A549 (cell line): ENCODE measurements around the gene CARF. TPM values are rescaled to one million over a fixed set of nuclear protein-coding genes. Genes with fewer than 3 reads are reported as not detected.

Source experiments
- ATAC-seq, 2 experiments: fragments of 200-7000 bp in 1 of 2; fragments of >200 bp in 1 of 2; cut with Nextera tagmentation in 1 of 2; cut with Tn5 transposase in 1 of 2; 3 replicates each; pipeline versions ENCODE4 v1.8.0 to v1.9.1; 2018 to 2020; ENCODE audit warnings: mild to moderate bottlenecking in 1 of 2, moderate library complexity in 1 of 2
- CTCF ChIA-PET: fragments of 300-600 bp; sonication (Branson Sonifier 250); formaldehyde crosslinking; extraction: SDS; loops from one replicate; lab custom pipeline; 2021; ENCODE audit warnings: antibody characterized with exemption, inconsistent platforms; lab: Yijun Ruan, JAX
- POLR2A ChIA-PET: fragments of 350-600 bp; formaldehyde crosslinking; extraction: SDS; loops from one replicate; lab custom pipeline; 2021; ENCODE audit warnings: antibody characterized with exemption, inconsistent platforms; lab: Yijun Ruan, JAX
- DNase-seq, 2 experiments: peaks; one replicate each; pipeline versions ENCODE4 v3.0.0 to v3.0.0-alpha.2; 2011 to 2016; ENCODE audit warnings: low read depth in 1 of 2, low spot score in 1 of 2
- FAIRE-seq: peaks from 2 replicates; lab custom pipeline; 2011; peaks lifted over from hg19 to GRCh38; lab: Jason Lieb, UNC
- H3K27ac ChIP-seq, 2 experiments: fragments of >200 bp; sonication (Bioruptor Twin); formaldehyde crosslinking; 3 replicates each; pipeline ENCODE4 v1.5.1; 2016 to 2017
- H3K4me1 ChIP-seq: fragments of >200 bp; sonication (Bioruptor Twin); formaldehyde crosslinking; 3 replicates; pipeline ENCODE4 v1.6.1; 2016
- H3K4me2 ChIP-seq: fragments of >200 bp; sonication (Bioruptor Twin); formaldehyde crosslinking; 3 replicates; pipeline ENCODE4 v1.6.1; 2016
- H3K4me3 ChIP-seq: fragments of >200 bp; sonication (Bioruptor Twin); formaldehyde crosslinking; 3 replicates; pipeline ENCODE4 v1.5.1; 2016
- H3K9me3 ChIP-seq: fragments of >200 bp; sonication (Bioruptor Twin); formaldehyde crosslinking; 3 replicates; pipeline ENCODE4 v1.6.1; 2016
- CBX2 ChIP-seq: fragments of 200-600 bp; sonication (generic); IDR thresholded peaks from 2 replicates; pipeline ENCODE4 v1.6.1; 2016; ENCODE audit warnings: low read depth, mild to moderate bottlenecking, borderline replicate concordance
- EHF ChIP-seq: fragments of 250-450 bp; sonication (Bioruptor Pico); IDR thresholded peaks from 2 replicates; pipeline ENCODE4 v1.5.0; 2020; ENCODE audit warnings: mild to moderate bottlenecking
- ESRRA ChIP-seq: fragments of 150-350 bp; IDR thresholded peaks from 2 replicates; pipeline ENCODE4 v1.6.1; 2014; ENCODE audit warnings: mild to moderate bottlenecking, low read length, borderline replicate concordance
- FOSB ChIP-seq: fragments of 250-450 bp; sonication (Bioruptor Pico); IDR thresholded peaks from 2 replicates; pipeline ENCODE4 v1.5.0; 2020; ENCODE audit warnings: mild to moderate bottlenecking, moderate library complexity
- GATA3 ChIP-seq: IDR thresholded peaks from 2 replicates; pipeline ENCODE4 v1.6.1; 2012; ENCODE audit warnings: borderline replicate concordance
- HDAC2 ChIP-seq: fragments of 200-600 bp; sonication (generic); IDR thresholded peaks from 2 replicates; pipeline ENCODE4 v1.6.1; 2016
- HOXA7 ChIP-seq: fragments of 250-450 bp; sonication (Bioruptor Pico); IDR thresholded peaks from 2 replicates; pipeline ENCODE4 v1.5.0; 2020; ENCODE audit warnings: mild to moderate bottlenecking, moderate library complexity
- KDM1A ChIP-seq: fragments of 200-600 bp; sonication (generic); IDR thresholded peaks from 2 replicates; pipeline ENCODE4 v1.6.1; 2016; ENCODE audit warnings: low read depth, mild to moderate bottlenecking
- MAFK ChIP-seq: fragments of 450-650 bp; IDR thresholded peaks from 2 replicates; pipeline ENCODE4 v1.6.1; 2014; ENCODE audit not compliant: partially characterized antibody
- NFE2L2 ChIP-seq: fragments of 150-350 bp; conservative IDR thresholded peaks from 2 replicates; pipeline ENCODE4 v1.6.1; 2014; ENCODE audit warnings: low read length
- NR3C1 ChIP-seq: fragments of >200 bp; sonication (Bioruptor Twin); formaldehyde crosslinking; IDR thresholded peaks from 3 replicates; pipeline ENCODE4 v1.6.1; 2017
- POLR2A ChIP-seq: IDR thresholded peaks from 2 replicates; pipeline ENCODE4 v1.6.1; 2012; ENCODE audit warnings: mild to moderate bottlenecking, low read length
- RAD21 ChIP-seq, 2 experiments: fragments of >200 bp in 1 of 2; sonication (Bioruptor Twin) in 1 of 2; formaldehyde crosslinking in 1 of 2; IDR thresholded peaks in 1 of 2; conservative IDR thresholded peaks in 1 of 2; 2 replicates in 1 of 2; 3 replicates in 1 of 2; pipeline ENCODE4 v1.6.1; 2012 to 2018; ENCODE audit warnings: inconsistent platforms in 1 of 2
- ZC3H11A ChIP-seq: fragments of 450-650 bp; IDR thresholded peaks from 2 replicates; pipeline ENCODE4 v1.6.1; 2014; ENCODE audit warnings: antibody characterized with exemption, mild to moderate bottlenecking
- ZFP36 ChIP-seq: fragments of 450-650 bp; IDR thresholded peaks from 2 replicates; pipeline ENCODE4 v1.6.1; 2014; ENCODE audit warnings: borderline replicate concordance; ENCODE audit not compliant: partially characterized antibody
- ZSCAN20 ChIP-seq: fragments of 250-450 bp; sonication (Bioruptor Pico); IDR thresholded peaks from 2 replicates; pipeline ENCODE4 v1.8.0; 2022; ENCODE audit warnings: mild to moderate bottlenecking, moderate library complexity
- WGBS: methylation state at CpG from one replicate; pipeline ENCODE4 v1.1.6; 2017; ENCODE audit errors: missing lambda C conversion rate; 5-methylcytosine and 5-hydroxymethylcytosine counted together
- polyA plus RNA-seq, 4 experiments: library from polyadenylated mRNA; depleted of rRNA in 3 of 4; stranded (reverse); fragments of >200 nt; fragmentation: RNase III in 1 of 4; extraction: RNeasy Plus Mini Kit Qiagen cat#74134 plus additional on column Dnase treatment in 1 of 4; gene quantifications; 2 replicates in 3 of 4; 3 replicates in 1 of 4; pipeline ENCODE4 v1.2.3, GENCODE V29; 2011 to 2017
- TF ChIP-seq, protein P1 (sequence below): fragments of >200 bp; sonication (Bioruptor Twin); formaldehyde crosslinking; IDR thresholded peaks from 3 replicates; pipeline ENCODE4 v1.6.1; 2016
- TF ChIP-seq, protein P2 (sequence below): fragments of 450-650 bp; IDR thresholded peaks from 2 replicates; pipeline ENCODE4 v1.6.1; 2014; ENCODE audit warnings: antibody characterized with exemption
- TF ChIP-seq, protein P3 (sequence below): fragments of 250-450 bp; sonication (Bioruptor Pico); IDR thresholded peaks from 2 replicates; pipeline ENCODE4 v1.5.0; 2020; ENCODE audit warnings: low read depth, mild to moderate bottlenecking, moderate library complexity
- TF ChIP-seq, protein P4 (sequence below): IDR thresholded peaks from 2 replicates; pipeline ENCODE4 v1.6.1; 2012; ENCODE audit warnings: low read depth, borderline replicate concordance
- TF ChIP-seq, protein P5 (sequence below): IDR thresholded peaks from 2 replicates; pipeline ENCODE4 v1.6.1; 2012

CARF gene
- polyA plus RNA-seq, 2 of the 4 experiments (the other 2 are of a cell fraction) = 2.1 to 6.0 TPM

DNA sequence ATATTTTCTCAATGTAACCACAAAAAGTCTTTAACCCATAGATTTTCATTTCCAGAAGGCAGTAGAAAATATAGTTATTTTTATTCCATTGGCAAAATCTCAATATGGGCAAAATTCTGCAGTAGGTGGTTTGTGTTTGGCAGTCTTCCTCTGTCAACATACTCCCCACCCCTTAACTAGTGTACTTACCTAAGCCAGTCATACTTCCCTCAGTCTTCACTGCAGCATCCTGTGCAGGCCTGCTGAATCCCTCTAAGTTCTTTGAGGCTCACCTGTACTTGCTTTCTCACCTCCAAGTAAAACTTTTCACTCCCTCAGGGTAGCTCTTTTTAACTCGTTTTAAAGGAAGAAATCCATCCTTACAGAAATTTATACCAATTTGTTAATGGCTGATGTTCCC, 6.8 kb downstream of the CARF start:
- Histone ChIP-seq H3K4me1 (no peaks in the 10 kb centered on the region), H3K4me3 (no peak overlapping the region), H3K27ac (no peak overlapping the region)
- CTCF ChIA-PET = no interaction called here
- no peak for FAIRE-seq
- TF ChIP-seq GATA3 (no peak), FOSB (CRISPR knock-in tag) (no peak), NFE2L2 (no peak), CBX2 (no peak), ZC3H11A (no peak), MAFK (no peak), RAD21 (conservative IDR thresholded peaks at IDR 0.05 in 1 of 2, IDR thresholded peaks at IDR 0.05 in 1 of 2) (no peak), HDAC2 (no peak), HOXA7 (CRISPR knock-in tag) (no peak), KDM1A (no peak), EHF (CRISPR knock-in tag) (no peak)
- TF ChIP-seq, protein P1, sequence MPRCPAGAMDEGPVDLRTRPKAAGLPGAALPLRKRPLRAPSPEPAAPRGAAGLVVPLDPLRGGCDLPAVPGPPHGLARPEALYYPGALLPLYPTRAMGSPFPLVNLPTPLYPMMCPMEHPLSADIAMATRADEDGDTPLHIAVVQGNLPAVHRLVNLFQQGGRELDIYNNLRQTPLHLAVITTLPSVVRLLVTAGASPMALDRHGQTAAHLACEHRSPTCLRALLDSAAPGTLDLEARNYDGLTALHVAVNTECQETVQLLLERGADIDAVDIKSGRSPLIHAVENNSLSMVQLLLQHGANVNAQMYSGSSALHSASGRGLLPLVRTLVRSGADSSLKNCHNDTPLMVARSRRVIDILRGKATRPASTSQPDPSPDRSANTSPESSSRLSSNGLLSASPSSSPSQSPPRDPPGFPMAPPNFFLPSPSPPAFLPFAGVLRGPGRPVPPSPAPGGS = no peak
- TF ChIP-seq, all 56 proteins: peak for 0
- no peak for ATAC-seq
- no peak for DNase-seq
- POLR2A ChIA-PET = interaction anchor here (0.7 kb wide), 1 partner anchor 17 kb away, joined by 3 read pairs; no protein-coding TSS in a partner anchor
- no peaks in the 10 kb centered on the region for H3K9me3 ChIP-seq
- 53% methylated on average over 1 of the region's 1 CpG for WGBS
- no peak overlapping the region for H3K4me2 ChIP-seq

DNA sequence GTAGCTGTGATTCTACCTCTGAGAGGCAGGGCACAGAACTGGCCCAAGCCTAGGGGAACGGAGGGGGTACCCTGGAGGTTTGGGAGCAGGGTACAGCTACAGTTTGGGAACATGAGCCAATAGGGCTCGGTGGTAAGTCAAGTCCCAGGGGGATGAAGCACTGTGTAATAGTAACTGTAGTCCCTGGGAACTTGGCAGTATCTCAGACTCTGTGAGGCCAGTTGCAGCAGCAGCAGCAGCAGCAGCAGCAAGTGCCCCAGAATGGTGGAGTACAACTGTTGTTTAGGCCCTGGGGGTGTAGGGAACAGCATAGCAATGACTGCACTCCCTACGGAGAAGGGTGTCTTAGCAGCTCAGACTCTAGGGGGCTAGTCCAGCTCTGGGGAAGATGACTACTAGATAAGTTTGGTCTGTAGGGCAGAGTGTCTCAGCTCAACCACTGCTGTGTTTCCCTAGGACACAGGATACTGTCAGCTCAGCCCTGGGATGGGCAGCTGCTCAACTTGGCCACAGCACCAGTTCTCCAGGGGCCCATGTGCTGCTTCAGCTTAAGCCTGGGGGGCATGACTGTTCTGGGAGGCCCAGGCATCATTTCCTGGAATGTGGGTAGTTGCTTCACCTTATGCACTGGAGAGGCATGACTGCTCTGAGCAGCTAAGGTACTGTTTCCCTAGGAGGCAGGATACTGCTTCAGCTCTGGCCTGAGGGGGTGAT, 20.5 kb downstream of the CARF start:
- Histone ChIP-seq H3K4me3 (no peak overlapping the region), H3K9me3 (no peaks in the 10 kb centered on the region), H3K4me2 (no peak overlapping the region), H3K27ac (no peak overlapping the region), H3K4me1 (no peaks in the 10 kb centered on the region)
- peak in 1 of 2 experiments; percentile 42; a peak in 2 of 6 replicates for ATAC-seq
- POLR2A ChIA-PET = no interaction called here
- no peak for DNase-seq
- TF ChIP-seq EHF (CRISPR knock-in tag) (no peak), POLR2A (no peak), ZSCAN20 (no peak), ESRRA (no peak), ZFP36 (no peak), NFE2L2 (no peak), NR3C1 (no peak)
- TF ChIP-seq, protein P2, sequence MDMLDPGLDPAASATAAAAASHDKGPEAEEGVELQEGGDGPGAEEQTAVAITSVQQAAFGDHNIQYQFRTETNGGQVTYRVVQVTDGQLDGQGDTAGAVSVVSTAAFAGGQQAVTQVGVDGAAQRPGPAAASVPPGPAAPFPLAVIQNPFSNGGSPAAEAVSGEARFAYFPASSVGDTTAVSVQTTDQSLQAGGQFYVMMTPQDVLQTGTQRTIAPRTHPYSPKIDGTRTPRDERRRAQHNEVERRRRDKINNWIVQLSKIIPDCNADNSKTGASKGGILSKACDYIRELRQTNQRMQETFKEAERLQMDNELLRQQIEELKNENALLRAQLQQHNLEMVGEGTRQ = no peak
- TF ChIP-seq, protein P3, sequence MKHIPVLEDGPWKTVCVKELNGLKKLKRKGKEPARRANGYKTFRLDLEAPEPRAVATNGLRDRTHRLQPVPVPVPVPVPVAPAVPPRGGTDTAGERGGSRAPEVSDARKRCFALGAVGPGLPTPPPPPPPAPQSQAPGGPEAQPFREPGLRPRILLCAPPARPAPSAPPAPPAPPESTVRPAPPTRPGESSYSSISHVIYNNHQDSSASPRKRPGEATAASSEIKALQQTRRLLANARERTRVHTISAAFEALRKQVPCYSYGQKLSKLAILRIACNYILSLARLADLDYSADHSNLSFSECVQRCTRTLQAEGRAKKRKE (CRISPR knock-in tag) = no peak
- TF ChIP-seq, protein P4, sequence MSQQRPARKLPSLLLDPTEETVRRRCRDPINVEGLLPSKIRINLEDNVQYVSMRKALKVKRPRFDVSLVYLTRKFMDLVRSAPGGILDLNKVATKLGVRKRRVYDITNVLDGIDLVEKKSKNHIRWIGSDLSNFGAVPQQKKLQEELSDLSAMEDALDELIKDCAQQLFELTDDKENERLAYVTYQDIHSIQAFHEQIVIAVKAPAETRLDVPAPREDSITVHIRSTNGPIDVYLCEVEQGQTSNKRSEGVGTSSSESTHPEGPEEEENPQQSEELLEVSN = no peak
- TF ChIP-seq, protein P5, sequence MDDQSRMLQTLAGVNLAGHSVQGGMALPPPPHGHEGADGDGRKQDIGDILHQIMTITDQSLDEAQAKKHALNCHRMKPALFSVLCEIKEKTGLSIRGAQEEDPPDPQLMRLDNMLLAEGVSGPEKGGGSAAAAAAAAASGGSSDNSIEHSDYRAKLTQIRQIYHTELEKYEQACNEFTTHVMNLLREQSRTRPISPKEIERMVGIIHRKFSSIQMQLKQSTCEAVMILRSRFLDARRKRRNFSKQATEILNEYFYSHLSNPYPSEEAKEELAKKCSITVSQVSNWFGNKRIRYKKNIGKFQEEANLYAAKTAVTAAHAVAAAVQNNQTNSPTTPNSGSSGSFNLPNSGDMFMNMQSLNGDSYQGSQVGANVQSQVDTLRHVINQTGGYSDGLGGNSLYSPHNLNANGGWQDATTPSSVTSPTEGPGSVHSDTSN = no peak
- TF ChIP-seq, all 56 proteins: peak for 0
- 92% methylated on average over 3 of the region's 3 CpGs for WGBS
- CTCF ChIA-PET = interaction anchor here (0.8 to 1.6 kb wide), 3 partner anchors 9 to 344 kb away, joined by 3 read pairs; no protein-coding TSS in a partner anchor
- FAIRE-seq = no peak
